Measurements from ENCODE around the gene YBX1.
"Not testable (repeated sequence)": the region's sequence is repeated elsewhere in the genome, so short reads cannot be mapped to it uniquely, and the experiment has no call there.

YBX1 gene

DNA sequence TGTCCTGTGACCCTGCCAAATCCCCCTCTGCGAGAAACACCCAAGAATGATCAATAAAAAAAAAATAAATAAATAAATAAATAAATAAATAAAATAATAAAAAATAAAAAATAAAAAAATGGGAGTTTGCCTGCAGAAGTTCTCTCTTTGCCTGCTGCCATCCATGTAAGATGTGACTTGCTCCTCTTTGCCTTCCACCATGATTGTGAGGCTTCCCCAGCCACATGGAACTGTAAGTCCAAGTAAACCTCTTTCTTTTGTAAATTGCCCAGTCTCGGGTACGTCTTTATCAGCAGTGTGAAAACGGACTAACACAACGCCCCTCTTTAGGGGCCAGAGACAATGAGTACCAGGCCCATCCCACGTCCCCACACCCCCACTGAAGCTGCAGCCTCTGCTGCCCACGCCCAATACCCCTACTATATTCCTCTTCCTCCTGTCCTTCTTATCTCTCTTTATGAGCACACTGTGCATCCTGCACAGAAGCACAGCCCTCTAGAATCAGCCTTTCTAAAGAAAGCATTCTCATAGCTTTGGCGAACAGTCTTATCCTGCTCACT is 69.4 kb downstream of the YBX1 start:
- not testable (repeated sequence) for DNase-seq

DNA sequence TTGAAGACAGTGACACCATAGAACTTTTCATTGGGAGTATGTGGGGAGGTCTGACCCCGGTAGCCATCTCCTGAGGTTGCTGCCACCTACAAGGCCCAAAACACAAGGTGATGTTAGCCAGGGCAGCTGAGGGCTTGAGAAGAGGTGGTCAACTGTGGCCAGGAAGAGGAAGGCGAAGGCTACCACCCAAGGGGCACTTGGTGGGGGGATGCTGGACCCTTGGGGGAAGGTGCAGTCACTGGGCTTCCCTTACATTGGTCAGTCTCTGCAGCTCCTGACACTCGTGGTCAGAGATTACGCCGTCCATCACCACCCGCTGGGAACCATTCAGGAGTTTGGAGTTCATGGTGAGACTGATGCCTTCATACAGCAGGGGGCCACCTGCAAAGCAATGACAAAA is 70.1 kb downstream of the YBX1 start:
- no peak for DNase-seq

GRCh38 chr1:42753070-42753469 is 70.9 kb downstream of the YBX1 start:
- DNase-seq, result peak; percentile 12

Data from NCI-H226 (cell line).